ENCODE results near the gene KCNE1. TPM values are rescaled to one million over a fixed set of nuclear protein-coding genes. Genes with fewer than 3 reads are reported as not detected.
A peak's percentile ranks its signal among the peaks of the same experiment; 100 is the strongest.

KCNE1 gene
- total RNA-seq, 3 donors from 2014 or later (not counting 1 experiment from before 2014, with no cell fraction given): 0.52 to 3.3 (median 1.6) TPM

- Mint-ChIP-seq H3K9me3 (no peaks in the 10 kb centered on the region), H3K27ac (no peak overlapping the region), H3K4me1 (peaks cover 10 to 11% of the 10 kb centered on the region in 2 donors), H3K36me3 (no peaks in the 10 kb centered on the region), H3K4me3 (no peak overlapping the region), H3K27me3 (ENCODE audit: low read depth in 2 of 2) (no peaks in the 10 kb centered on the region)
- DNase-seq: no peak
- no peaks in the 10 kb centered on the region for H3K27me3 ChIP-seq (ENCODE audit: control insufficient read depth, insufficient read depth, low read length)
- 92% methylated on average over 4 of the region's 4 CpGs for WGBS (ENCODE audit: insufficient coverage)
- ATAC-seq: no peak
- no peaks in the 10 kb centered on the region for H3K36me3 ChIP-seq (ENCODE audit: control insufficient read depth, insufficient read depth, low read length)
- H3K4me3 ChIP-seq (ENCODE audit: low read length): no peak overlapping the region
- peaks cover 18% of the 10 kb centered on the region for H3K4me1 ChIP-seq (ENCODE audit: control insufficient read depth, insufficient read depth, low read length)
- no peak overlapping the region for H3K27ac ChIP-seq (ENCODE audit: low read length)
- no peak for TF ChIP-seq CTCF (IDR thresholded peaks at IDR 0.05)
- H3K9me3 ChIP-seq (ENCODE audit: control insufficient read depth, insufficient read depth, low read length): no peaks in the 10 kb centered on the region
- intact Hi-C loops (cut with micrococcal nuclease): no loop called here
Observed at GRCh38 chr21:34519016-34519415, 7.0 kb upstream of the KCNE1 start.

- Histone ChIP-seq H3K27ac (ENCODE audit: low read length) (no peak overlapping the region), H3K27me3 (ENCODE audit: control insufficient read depth, insufficient read depth, low read length) (no peaks in the 10 kb centered on the region), H3K36me3 (ENCODE audit: control insufficient read depth, insufficient read depth, low read length) (no peaks in the 10 kb centered on the region), H3K4me1 (ENCODE audit: control insufficient read depth, insufficient read depth, low read length) (peaks cover 18% of the 10 kb centered on the region), H3K4me3 (ENCODE audit: low read length) (no peak overlapping the region), H3K9me3 (ENCODE audit: control insufficient read depth, insufficient read depth, low read length) (no peaks in the 10 kb centered on the region)
- H3K27ac Mint-ChIP-seq: no peak overlapping the region
- no peaks in the 10 kb centered on the region for H3K9me3 Mint-ChIP-seq
- no peak overlapping the region for H3K4me3 Mint-ChIP-seq
- H3K4me1 Mint-ChIP-seq: peaks cover 10 to 11% of the 10 kb centered on the region in 2 donors
- DNase-seq (no peak), ATAC-seq (no peak)
- no peak for TF ChIP-seq CTCF (IDR thresholded peaks at IDR 0.05)
- intact Hi-C loops (cut with micrococcal nuclease): no loop called here
- no peaks in the 10 kb centered on the region for H3K36me3 Mint-ChIP-seq
- WGBS (ENCODE audit: insufficient coverage): 93% methylated on average over 5 of the region's 5 CpGs
- no peaks in the 10 kb centered on the region for H3K27me3 Mint-ChIP-seq (ENCODE audit: low read depth in 2 of 2)
Observed at GRCh38 chr21:34518301-34518700, 6.3 kb upstream of the KCNE1 start.

- peak in 1 of 2 donors; percentile 15 for DNase-seq
- no peak overlapping the region for H3K4me3 ChIP-seq (ENCODE audit: low read length)
- no peaks in the 10 kb centered on the region for H3K27me3 Mint-ChIP-seq (ENCODE audit: low read depth in 2 of 2)
- peak; percentile 64 to 86 (median 75) for ATAC-seq
- no peaks in the 10 kb centered on the region for H3K27me3 ChIP-seq (ENCODE audit: control insufficient read depth, insufficient read depth, low read length)
- H3K9me3 ChIP-seq (ENCODE audit: control insufficient read depth, insufficient read depth, low read length): no peaks in the 10 kb centered on the region
- H3K36me3 ChIP-seq (ENCODE audit: control insufficient read depth, insufficient read depth, low read length): no peaks in the 10 kb centered on the region
- H3K36me3 Mint-ChIP-seq: no peaks in the 10 kb centered on the region
- peaks cover 18% of the 10 kb centered on the region for H3K4me1 ChIP-seq (ENCODE audit: control insufficient read depth, insufficient read depth, low read length)
- H3K4me3 Mint-ChIP-seq: no peak overlapping the region
- H3K27ac Mint-ChIP-seq: no peak overlapping the region
- peak; percentile 34 for TF ChIP-seq CTCF (IDR thresholded peaks at IDR 0.05)
- no peaks in the 10 kb centered on the region for H3K9me3 Mint-ChIP-seq
- WGBS (ENCODE audit: insufficient coverage): 88% methylated on average over 22 of the region's 22 CpGs
- intact Hi-C loops (cut with micrococcal nuclease): no loop called here
- H3K4me1 Mint-ChIP-seq: peaks cover 10 to 11% of the 10 kb centered on the region in 2 donors
- H3K27ac ChIP-seq (ENCODE audit: low read length): no peak overlapping the region
Observed at GRCh38 chr21:34517491-34518245, 5.7 kb upstream of the KCNE1 start.

GRCh38 chr21:34517039-34517438, 5.0 kb upstream of the KCNE1 start:
- no peaks in the 10 kb centered on the region for H3K27me3 Mint-ChIP-seq (ENCODE audit: low read depth in 2 of 2)
- no peak overlapping the region for H3K27ac Mint-ChIP-seq
- H3K4me3 Mint-ChIP-seq: no peak overlapping the region
- no peaks in the 10 kb centered on the region for H3K9me3 Mint-ChIP-seq
- DNase-seq: no peak
- 79% methylated on average over 5 of the region's 5 CpGs for WGBS (ENCODE audit: insufficient coverage)
- Histone ChIP-seq H3K4me1 (ENCODE audit: control insufficient read depth, insufficient read depth, low read length) (peaks cover 19% of the 10 kb centered on the region), H3K27ac (ENCODE audit: low read length) (no peak overlapping the region), H3K4me3 (ENCODE audit: low read length) (no peak overlapping the region), H3K27me3 (ENCODE audit: control insufficient read depth, insufficient read depth, low read length) (no peaks in the 10 kb centered on the region), H3K9me3 (ENCODE audit: control insufficient read depth, insufficient read depth, low read length) (no peaks in the 10 kb centered on the region), H3K36me3 (ENCODE audit: control insufficient read depth, insufficient read depth, low read length) (no peaks in the 10 kb centered on the region)
- no peak for TF ChIP-seq CTCF (IDR thresholded peaks at IDR 0.05)
- intact Hi-C loops (cut with micrococcal nuclease): no loop called here
- peaks cover 10 to 11% of the 10 kb centered on the region in 2 donors for H3K4me1 Mint-ChIP-seq
- ATAC-seq: no peak
- H3K36me3 Mint-ChIP-seq: no peaks in the 10 kb centered on the region

All from natural killer cell (primary cell).